ENCODE measurements around the gene SNTA1. TPM values are rescaled to one million over a fixed set of nuclear protein-coding genes. Genes with fewer than 3 reads are reported as not detected.

The SNTA1 gene
- total and polyA plus RNA-seq, 2 of the 13 experiments (the other 11 are each of a cell fraction or from before 2014, with no cell fraction given): 16.4 to 18.3 TPM

GRCh38 chr20:33362898-33363297 lies 80.7 kb downstream of the SNTA1 start (continued):
- TF ChIP-seq NFAT5 (CRISPR knock-in tag; IDR thresholded peaks at IDR 0.05): no peak
- no peak for TF ChIP-seq GATA4 (IDR thresholded peaks at IDR 0.05; ENCODE audit: borderline replicate concordance, low read depth)
- no peak for TF ChIP-seq GFI1 (CRISPR knock-in tag; IDR thresholded peaks at IDR 0.05; ENCODE audit: borderline replicate concordance)
- TF ChIP-seq ERF (CRISPR knock-in tag; IDR thresholded peaks at IDR 0.05): no peak
- TF ChIP-seq KLF9 (CRISPR knock-in tag; IDR thresholded peaks at IDR 0.05; ENCODE audit: low read depth): no peak
- TF ChIP-seq MED1 (CRISPR knock-in tag; IDR thresholded peaks at IDR 0.05): no peak
- no peak for TF ChIP-seq GATAD1 (CRISPR knock-in tag; IDR thresholded peaks at IDR 0.05)
- TF ChIP-seq ZNF766 (CRISPR knock-in tag; IDR thresholded peaks at IDR 0.05; ENCODE audit: borderline replicate concordance): no peak
